ENCODE results near the gene NOL4L. TPM values are rescaled to one million over a fixed set of nuclear protein-coding genes. Genes with fewer than 3 reads are reported as not detected.
A peak's percentile ranks its signal among the peaks of the same experiment; 100 is the strongest.

The NOL4L gene
- total RNA-seq, 1 donor from 2014 or later = 37.7 TPM

- no peak for DNase-seq (ENCODE audit: low spot score)
- Mint-ChIP-seq H3K27ac (ENCODE audit: unreplicated experiment) (peak overlapping the region; percentile 74), H3K9me3 (ENCODE audit: low read depth) (no peaks in the 10 kb centered on the region), H3K27me3 (ENCODE audit: low read depth) (no peaks in the 10 kb centered on the region), H3K4me3 (ENCODE audit: unreplicated experiment) (no peak overlapping the region), H3K4me1 (ENCODE audit: low read depth) (peaks cover 6% of the 10 kb centered on the region), H3K36me3 (ENCODE audit: low read depth) (peaks cover 43% of the 10 kb centered on the region)
- TF ChIP-seq CTCF (IDR thresholded peaks at IDR 0.05) = no peak
These were observed 133.8 kb downstream of the NOL4L start for GRCh38 chr20:32451340-32451681.

- H3K27me3 Mint-ChIP-seq (ENCODE audit: low read depth) = no peaks in the 10 kb centered on the region
- peak overlapping the region; percentile 59 for H3K27ac Mint-ChIP-seq (ENCODE audit: unreplicated experiment)
- peaks cover 43% of the 10 kb centered on the region for H3K36me3 Mint-ChIP-seq (ENCODE audit: low read depth)
- no peak for DNase-seq (ENCODE audit: low spot score)
- H3K9me3 Mint-ChIP-seq (ENCODE audit: low read depth) = no peaks in the 10 kb centered on the region
- no peak overlapping the region for H3K4me3 Mint-ChIP-seq (ENCODE audit: unreplicated experiment)
- H3K4me1 Mint-ChIP-seq (ENCODE audit: low read depth) = peaks cover 11% of the 10 kb centered on the region
- TF ChIP-seq CTCF (IDR thresholded peaks at IDR 0.05) = no peak
These were observed 134.6 kb downstream of the NOL4L start for GRCh38 chr20:32450484-32451061.

- Mint-ChIP-seq H3K27me3 (ENCODE audit: low read depth) (no peaks in the 10 kb centered on the region), H3K4me3 (ENCODE audit: unreplicated experiment) (no peak overlapping the region), H3K9me3 (ENCODE audit: low read depth) (no peaks in the 10 kb centered on the region), H3K4me1 (ENCODE audit: low read depth) (peaks cover 18% of the 10 kb centered on the region), H3K27ac (ENCODE audit: unreplicated experiment) (peak overlapping the region; percentile 70), H3K36me3 (ENCODE audit: low read depth) (peaks cover 49% of the 10 kb centered on the region)
- TF ChIP-seq CTCF (IDR thresholded peaks at IDR 0.05) = no peak
- DNase-seq (ENCODE audit: low spot score) = no peak
These were observed 135.2 kb downstream of the NOL4L start for GRCh38 chr20:32449890-32450401.

DNA sequence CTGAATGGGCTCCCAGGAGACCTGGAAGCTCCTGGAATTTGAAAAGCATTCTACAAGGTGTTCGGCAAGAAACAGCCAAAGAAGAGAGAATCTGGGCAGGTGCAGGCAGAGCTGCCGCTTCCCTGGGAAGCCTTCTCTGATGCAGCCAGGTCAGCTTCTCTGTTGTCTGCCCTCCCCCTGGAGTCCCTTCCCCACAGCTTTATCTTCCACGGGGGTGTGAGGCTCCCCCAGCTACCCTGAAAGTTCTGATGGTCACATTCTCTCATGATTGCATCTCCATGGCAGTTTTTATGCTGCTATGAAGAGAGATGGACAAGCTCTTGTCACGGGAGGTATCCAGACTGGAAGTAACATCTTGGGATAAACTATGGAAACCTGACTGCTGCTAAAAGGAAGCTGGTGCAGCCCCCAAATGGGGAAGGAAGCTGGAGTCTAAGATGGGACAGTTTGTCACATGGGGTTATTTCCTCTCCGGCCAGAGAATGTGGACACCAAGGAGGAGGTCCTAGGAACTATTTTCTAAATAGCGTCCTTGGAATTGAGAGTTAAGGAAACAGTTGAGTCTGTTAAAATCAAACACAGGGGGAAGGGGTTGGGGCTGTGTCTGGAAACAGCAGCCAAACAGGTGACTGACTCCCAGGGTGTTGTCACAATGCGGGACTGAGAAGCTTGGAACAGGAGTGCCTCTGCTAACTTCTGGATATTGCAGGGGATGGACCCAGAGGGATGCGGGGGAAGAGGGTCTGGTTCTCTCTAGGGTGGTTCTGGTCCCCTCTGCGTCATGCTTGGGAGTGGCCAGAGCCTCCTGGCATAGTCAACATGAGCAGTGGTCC is 135.9 kb downstream of the NOL4L start:
- no peak for TF ChIP-seq CTCF (IDR thresholded peaks at IDR 0.05)
- peaks cover 47% of the 10 kb centered on the region for H3K36me3 Mint-ChIP-seq (ENCODE audit: low read depth)
- no peaks in the 10 kb centered on the region for H3K9me3 Mint-ChIP-seq (ENCODE audit: low read depth)
- H3K27me3 Mint-ChIP-seq (ENCODE audit: low read depth) = no peaks in the 10 kb centered on the region
- H3K4me1 Mint-ChIP-seq (ENCODE audit: low read depth) = peaks cover 18% of the 10 kb centered on the region
- DNase-seq (ENCODE audit: low spot score) = no peak
- H3K4me3 Mint-ChIP-seq (ENCODE audit: unreplicated experiment) = no peak overlapping the region
- H3K27ac Mint-ChIP-seq (ENCODE audit: unreplicated experiment) = peak overlapping the region; percentile 70

DNA sequence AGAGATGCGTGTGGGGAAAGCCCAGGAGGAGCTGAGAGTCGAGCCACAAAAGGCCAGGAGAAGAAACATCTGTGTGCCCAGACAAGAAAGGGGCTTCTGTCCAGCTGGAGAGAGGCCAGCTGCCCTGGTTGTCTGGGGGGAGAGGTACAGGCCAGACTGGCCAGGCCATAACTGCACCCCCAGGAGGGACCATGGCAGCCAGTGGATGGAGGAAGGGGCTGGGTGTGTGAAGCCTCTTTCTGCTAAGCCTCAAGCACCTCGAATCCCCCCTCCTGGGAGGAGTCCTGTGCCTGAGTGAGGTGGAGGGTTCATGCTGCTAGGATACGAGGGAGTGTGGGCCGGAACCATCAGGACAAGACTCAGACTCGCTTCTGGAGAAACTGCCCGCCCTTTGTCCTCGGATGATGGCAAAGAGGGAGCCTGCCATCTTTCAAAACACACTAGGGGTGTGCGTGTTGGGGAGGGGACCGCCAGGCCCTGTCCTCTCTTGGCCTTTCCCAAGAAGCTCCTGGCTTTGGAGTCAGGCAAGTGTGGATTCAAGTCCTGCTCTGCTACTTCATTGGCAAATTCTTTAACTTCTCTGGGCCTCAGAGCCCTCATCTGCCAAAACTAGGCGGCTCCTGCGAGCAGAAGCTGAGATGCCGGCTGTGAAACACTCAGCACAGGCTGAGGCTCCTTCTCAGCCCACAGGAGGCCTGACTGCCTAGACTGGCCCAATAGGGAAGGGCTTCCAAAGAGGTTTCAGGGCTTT is 136.7 kb downstream of the NOL4L start:
- no peak overlapping the region for H3K4me3 Mint-ChIP-seq (ENCODE audit: unreplicated experiment)

More for the DNA sequence above, 136.7 kb downstream of the NOL4L start:
- Mint-ChIP-seq H3K36me3 (ENCODE audit: low read depth) (peaks cover 52% of the 10 kb centered on the region), H3K27ac (ENCODE audit: unreplicated experiment) (peak overlapping the region; percentile 36), H3K27me3 (ENCODE audit: low read depth) (no peaks in the 10 kb centered on the region), H3K9me3 (ENCODE audit: low read depth) (no peaks in the 10 kb centered on the region), H3K4me1 (ENCODE audit: low read depth) (peaks cover 18% of the 10 kb centered on the region)
- no peak for TF ChIP-seq CTCF (IDR thresholded peaks at IDR 0.05)
- DNase-seq (ENCODE audit: low spot score) = no peak

Data from chondrocyte (in vitro differentiated cells).